GM18505 (cell line): ENCODE data around the gene ETV6.

Source experiments
- ATAC-seq: cut with Tn5 transposase; IDR thresholded peaks from one replicate; pipeline ENCODE4 v1.9.1; 2021; ENCODE audit not compliant: unreplicated experiment
- POLR2A ChIP-seq: IDR thresholded peaks from 4 replicates; pipeline ENCODE4 v1.6.1; 2011; ENCODE audit warnings: borderline replicate concordance; ENCODE audit not compliant: insufficient read depth, insufficient read length; ENCODE audit errors: extremely low read depth

The ETV6 gene

DNA sequence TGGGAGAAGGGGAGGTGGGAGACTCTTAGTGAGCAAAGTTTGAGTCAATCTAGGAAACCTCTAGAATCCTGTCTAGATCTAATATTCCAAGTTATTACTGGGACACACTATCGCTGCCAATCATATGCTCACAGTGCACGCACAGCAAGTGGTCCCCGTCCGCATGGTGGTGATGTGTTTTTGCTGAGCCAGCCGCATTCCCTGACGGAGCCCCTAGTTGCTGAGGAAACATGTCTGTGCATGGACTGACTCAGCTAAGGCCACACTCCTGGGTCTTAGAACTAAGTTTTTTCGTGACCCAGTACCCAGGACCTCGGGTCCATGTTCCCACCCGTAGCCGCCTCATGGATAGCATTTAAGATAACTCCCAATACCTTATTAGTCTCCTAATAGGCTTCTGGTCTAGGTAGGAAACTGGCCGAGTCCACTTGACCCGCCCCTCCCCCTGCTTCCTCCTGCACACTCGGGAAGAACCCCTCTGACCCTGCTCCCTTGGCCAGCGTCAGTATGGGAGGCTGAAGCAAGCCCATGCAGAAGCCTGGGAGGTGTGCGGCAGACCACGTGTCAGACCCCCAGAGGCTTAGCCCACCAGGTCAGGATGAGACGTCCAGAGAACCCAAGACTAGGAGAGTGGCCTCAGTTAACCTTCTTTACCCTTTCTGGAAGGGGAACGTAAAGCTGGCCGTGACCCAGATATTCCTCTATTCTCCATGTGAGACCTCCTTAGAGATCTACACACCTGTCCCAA is 200.5 kb downstream of the ETV6 start:
- no peak for ATAC-seq

GRCh38 chr12:11853126-11853525 is 203.7 kb downstream of the ETV6 start:
- TF ChIP-seq POLR2A: no peak
- no peak for ATAC-seq

More for the DNA sequence above, 200.5 kb downstream of the ETV6 start:
- no peak for TF ChIP-seq POLR2A

DNA sequence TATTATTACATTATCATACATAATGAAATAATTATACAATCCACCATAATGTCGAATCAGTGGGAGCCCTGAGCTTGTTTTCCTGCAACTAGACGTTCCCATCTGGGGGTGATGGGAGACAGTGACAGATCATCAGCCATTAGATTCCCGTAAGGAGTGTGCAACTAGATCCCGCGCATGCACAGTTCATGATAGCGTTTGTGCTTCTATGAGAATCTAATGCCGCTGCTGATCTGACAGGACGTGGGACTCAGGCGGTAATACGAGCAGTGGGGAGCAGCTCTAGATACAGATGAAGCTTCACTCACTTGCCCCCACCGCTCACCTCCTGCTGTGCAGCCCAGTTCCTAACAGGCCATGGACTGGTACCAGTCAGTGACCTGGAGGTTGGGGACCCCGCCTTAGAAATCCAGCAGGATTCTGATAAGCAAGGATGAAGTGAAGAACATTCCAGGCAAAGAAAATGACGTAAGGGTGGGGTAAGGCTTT is 204.6 kb downstream of the ETV6 start:
- no peak for ATAC-seq
- no peak for TF ChIP-seq POLR2A

- ATAC-seq: no peak
Measured at GRCh38 chr12:11855983-11856374, 206.5 kb downstream of the ETV6 start.

GRCh38 chr12:11856971-11857370 is 207.5 kb downstream of the ETV6 start:
- no peak for TF ChIP-seq POLR2A
- ATAC-seq: no peak

More at GRCh38 chr12:11855983-11856374, 206.5 kb downstream of the ETV6 start:
- TF ChIP-seq POLR2A: no peak

GRCh38 chr12:11859705-11860425 is 210.4 kb downstream of the ETV6 start:
- TF ChIP-seq POLR2A: no peak
- ATAC-seq: no peak

- no peak for ATAC-seq
- no peak for TF ChIP-seq POLR2A
Measured at GRCh38 chr12:11861155-11861863, 211.8 kb downstream of the ETV6 start.

- no peak for ATAC-seq
- TF ChIP-seq POLR2A: no peak
Measured at GRCh38 chr12:11861864-11862600, 212.6 kb downstream of the ETV6 start.

- no peak for TF ChIP-seq POLR2A
- no peak for ATAC-seq
Measured at GRCh38 chr12:11862798-11863197, 213.3 kb downstream of the ETV6 start.

DNA sequence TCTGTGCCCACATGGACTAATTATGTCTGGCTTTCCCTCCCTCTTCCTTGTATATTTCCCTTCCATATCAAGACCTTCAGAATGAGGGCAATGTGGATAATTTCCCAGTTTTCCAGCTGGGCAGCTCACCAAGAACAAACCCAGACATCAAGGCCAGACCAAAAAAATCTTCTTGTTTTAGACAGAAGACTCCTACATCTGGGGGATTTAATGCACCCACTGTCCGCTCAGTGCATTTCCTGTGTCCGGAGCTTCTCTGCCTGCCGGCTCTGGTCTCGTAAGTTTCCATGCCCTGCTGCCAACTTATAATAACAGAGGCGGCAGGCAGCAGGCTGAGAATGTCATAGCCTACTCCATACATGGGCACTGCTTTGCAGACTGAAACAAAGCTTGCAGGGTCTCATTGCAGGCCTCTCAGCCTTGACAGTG is 214.0 kb downstream of the ETV6 start:
- TF ChIP-seq POLR2A: no peak
- no peak for ATAC-seq

- ATAC-seq: no peak
- no peak for TF ChIP-seq POLR2A
Measured at GRCh38 chr12:11863988-11864387, 214.5 kb downstream of the ETV6 start.

- no peak for ATAC-seq
- no peak for TF ChIP-seq POLR2A
Measured at GRCh38 chr12:11865824-11866223, 216.3 kb downstream of the ETV6 start.

GRCh38 chr12:11868027-11868426 is 218.6 kb downstream of the ETV6 start:
- TF ChIP-seq POLR2A: no peak
- no peak for ATAC-seq
